ENCODE results near the gene NEK5.
"Not testable (repeated sequence)": the region's sequence is repeated elsewhere in the genome, so short reads cannot be mapped to it uniquely, and the experiment has no call there.

Gene NEK5

GRCh38 chr13:52128714-52129700, at the start of gene NEK5:
Gene NEK5, minus strand, starts transcription at chr13:52129073. Its CDS starts 1,591 bp downstream, at chr13:52127482.
- H3K4me3 ChIP-seq (ENCODE audit: low read depth in 1 of 2, low read length in 1 of 2), result peak within 1 kb of the TSS; percentile 50 to 75
- no peaks in the 10 kb centered on the region for H3K9me3 ChIP-seq
- H3K36me3 ChIP-seq, result peaks cover 6% of the 10 kb centered on the region
- peaks cover 23% of the 10 kb centered on the region for H3K27me3 ChIP-seq
- peak; percentile 57 for TF ChIP-seq CTCF (IDR thresholded peaks at IDR 0.05)
- peaks cover 16 to 21% of the 10 kb centered on the region in 2 experiments for H3K4me1 ChIP-seq (ENCODE audit: control insufficient read depth in 1 of 2, insufficient read depth in 1 of 2, low read depth in 1 of 2, low read length in 1 of 2)
- no peak within 1 kb of the TSS for H3K27ac ChIP-seq

GRCh38 chr13:52177276-52177675, 48.4 kb upstream of the NEK5 start:
- H3K36me3 ChIP-seq, result peaks cover 8% of the 10 kb centered on the region
- no peak for TF ChIP-seq CTCF (IDR thresholded peaks at IDR 0.05)
- no peak overlapping the region for H3K4me3 ChIP-seq (ENCODE audit: low read depth in 1 of 2, low read length in 1 of 2)
- H3K27me3 ChIP-seq, result no peaks in the 10 kb centered on the region
- no peaks in the 10 kb centered on the region for H3K4me1 ChIP-seq (ENCODE audit: control insufficient read depth in 1 of 2, insufficient read depth in 1 of 2, low read depth in 1 of 2, low read length in 1 of 2)
- no peak overlapping the region for H3K27ac ChIP-seq
- no peaks in the 10 kb centered on the region for H3K9me3 ChIP-seq

GRCh38 chr13:52173970-52174369, 45.1 kb upstream of the NEK5 start:
- not testable (repeated sequence) for H3K27ac ChIP-seq; H3K4me3 ChIP-seq (ENCODE audit: low read depth in 1 of 2, low read length in 1 of 2)
- peaks cover 15% of the 10 kb centered on the region for H3K36me3 ChIP-seq

GRCh38 chr13:52173373-52173772, 44.5 kb upstream of the NEK5 start:
- Histone ChIP-seq H3K27ac (no peak overlapping the region), H3K36me3 (peaks cover 15% of the 10 kb centered on the region), H3K27me3 (no peaks in the 10 kb centered on the region), H3K4me1 (ENCODE audit: control insufficient read depth in 1 of 2, insufficient read depth in 1 of 2, low read depth in 1 of 2, low read length in 1 of 2) (no peaks in the 10 kb centered on the region), H3K9me3 (no peaks in the 10 kb centered on the region), H3K4me3 (ENCODE audit: low read depth in 1 of 2, low read length in 1 of 2) (no peak overlapping the region)
- TF ChIP-seq CTCF (IDR thresholded peaks at IDR 0.05), result no peak

More at GRCh38 chr13:52173970-52174369, 45.1 kb upstream of the NEK5 start:
- not testable (repeated sequence) for H3K4me1 ChIP-seq (ENCODE audit: control insufficient read depth in 1 of 2, insufficient read depth in 1 of 2, low read depth in 1 of 2, low read length in 1 of 2); H3K9me3 ChIP-seq; H3K27me3 ChIP-seq

- not testable (repeated sequence) for H3K9me3 ChIP-seq; H3K4me3 ChIP-seq (ENCODE audit: low read depth in 1 of 2, low read length in 1 of 2); H3K27me3 ChIP-seq; H3K27ac ChIP-seq; H3K4me1 ChIP-seq (ENCODE audit: control insufficient read depth in 1 of 2, insufficient read depth in 1 of 2, low read depth in 1 of 2, low read length in 1 of 2)
- peaks cover 21% of the 10 kb centered on the region for H3K36me3 ChIP-seq
Observed at GRCh38 chr13:52171686-52172085, 42.8 kb upstream of the NEK5 start.

- H3K9me3 ChIP-seq; H3K4me3 ChIP-seq (ENCODE audit: low read depth in 1 of 2, low read length in 1 of 2); H3K27me3 ChIP-seq; H3K4me1 ChIP-seq (ENCODE audit: control insufficient read depth in 1 of 2, insufficient read depth in 1 of 2, low read depth in 1 of 2, low read length in 1 of 2); H3K27ac ChIP-seq: not testable (repeated sequence)
- peaks cover 21% of the 10 kb centered on the region for H3K36me3 ChIP-seq
Observed at GRCh38 chr13:52170828-52171391, 42.0 kb upstream of the NEK5 start.

GRCh38 chr13:52169839-52170238, 41.0 kb upstream of the NEK5 start:
- H3K4me3 ChIP-seq (ENCODE audit: low read depth in 1 of 2, low read length in 1 of 2), result no peak overlapping the region
- no peak for TF ChIP-seq CTCF (IDR thresholded peaks at IDR 0.05)
- no peaks in the 10 kb centered on the region for H3K9me3 ChIP-seq
- peaks cover 21% of the 10 kb centered on the region for H3K36me3 ChIP-seq
- H3K27me3 ChIP-seq, result no peaks in the 10 kb centered on the region
- no peaks in the 10 kb centered on the region for H3K4me1 ChIP-seq (ENCODE audit: control insufficient read depth in 1 of 2, insufficient read depth in 1 of 2, low read depth in 1 of 2, low read length in 1 of 2)
- H3K27ac ChIP-seq, result no peak overlapping the region
